Loucy (cell line): ENCODE results near the gene CTSH.
"Not testable (repeated sequence)": the region's sequence is repeated elsewhere in the genome, so short reads cannot be mapped to it uniquely, and the experiment has no call there.

Experiments
- H2AFZ ChIP-seq: fragments of 200-600 bp; sonication (generic); 2 replicates; pipeline ENCODE4 v1.6.0; 2016; ENCODE audit warnings: antibody characterized with exemption, mild to moderate bottlenecking, low read length, moderate library complexity
- H3F3A ChIP-seq: fragments of 200-600 bp; 2 replicates; pipeline ENCODE4 v1.6.0; 2016; ENCODE audit warnings: antibody characterized with exemption, low read depth, mild to moderate bottlenecking
- H3K27me3 ChIP-seq: fragments of 200-600 bp; sonication (generic); 2 replicates; pipeline ENCODE4 v1.6.1; 2014; ENCODE audit warnings: low read length, mild to moderate bottlenecking; ENCODE audit not compliant: insufficient read depth, poor library complexity, severe bottlenecking
- H3K36me3 ChIP-seq: fragments of 200-600 bp; sonication (generic); 2 replicates; pipeline ENCODE4 v1.6.1; 2016; ENCODE audit warnings: low read length; ENCODE audit not compliant: insufficient read depth
- H3K4me1 ChIP-seq: fragments of 200-600 bp; sonication (generic); 2 replicates; pipeline ENCODE4 v1.5.1; 2014; ENCODE audit warnings: low read length, mild to moderate bottlenecking; ENCODE audit not compliant: insufficient read depth, poor library complexity, severe bottlenecking
- H3K4me2 ChIP-seq: fragments of 200-600 bp; sonication (generic); 2 replicates; pipeline ENCODE4 v1.6.0; 2014; ENCODE audit warnings: antibody characterized with exemption, low read length, low read depth, mild to moderate bottlenecking; ENCODE audit not compliant: poor library complexity, severe bottlenecking
- H3K4me3 ChIP-seq: fragments of 200-600 bp; sonication (generic); 2 replicates; pipeline ENCODE4 v1.5.1; 2014; ENCODE audit warnings: low read length, mild to moderate bottlenecking, mixed read lengths; ENCODE audit not compliant: poor library complexity, severe bottlenecking
- H3K79me2 ChIP-seq: fragments of 200-600 bp; sonication (generic); 2 replicates; pipeline ENCODE4 v1.6.1; 2014; ENCODE audit warnings: low read length; ENCODE audit not compliant: insufficient read depth
- H3K9ac ChIP-seq: fragments of 200-600 bp; sonication (generic); 2 replicates; pipeline ENCODE4 v1.6.0; 2014; ENCODE audit warnings: mild to moderate bottlenecking, low read depth, low read length, moderate library complexity; ENCODE audit not compliant: poor library complexity, severe bottlenecking
- H3K9me2 ChIP-seq: fragments of 200-600 bp; sonication (generic); replicated peaks from 2 replicates; pipeline ENCODE4 v1.6.1; 2016; ENCODE audit warnings: low read depth, low read length, mixed read lengths
- H3K9me3 ChIP-seq: fragments of 200-600 bp; sonication (generic); 2 replicates; pipeline ENCODE4 v1.6.1; 2014; ENCODE audit warnings: mild to moderate bottlenecking, antibody characterized with exemption, low read length, low read depth; ENCODE audit not compliant: insufficient read depth
- H4K20me1 ChIP-seq: fragments of 200-600 bp; sonication (generic); 2 replicates; pipeline ENCODE4 v1.6.0; 2014; ENCODE audit warnings: antibody characterized with exemption, low read length, mild to moderate bottlenecking; ENCODE audit not compliant: insufficient read depth, poor library complexity, severe bottlenecking
- CTCF ChIP-seq: fragments of 200-600 bp; sonication (generic); conservative IDR thresholded peaks from 2 replicates; pipeline ENCODE4 v1.5.1; 2014; ENCODE audit warnings: mild to moderate bottlenecking, antibody characterized with exemption, low read length
- EZH2phosphoT487 ChIP-seq: fragments of 200-600 bp; IDR thresholded peaks from 2 replicates; pipeline ENCODE4 v1.6.1; 2018; ENCODE audit warnings: antibody characterized with exemption, mild to moderate bottlenecking, moderate library complexity, borderline replicate concordance

CTSH gene

DNA sequence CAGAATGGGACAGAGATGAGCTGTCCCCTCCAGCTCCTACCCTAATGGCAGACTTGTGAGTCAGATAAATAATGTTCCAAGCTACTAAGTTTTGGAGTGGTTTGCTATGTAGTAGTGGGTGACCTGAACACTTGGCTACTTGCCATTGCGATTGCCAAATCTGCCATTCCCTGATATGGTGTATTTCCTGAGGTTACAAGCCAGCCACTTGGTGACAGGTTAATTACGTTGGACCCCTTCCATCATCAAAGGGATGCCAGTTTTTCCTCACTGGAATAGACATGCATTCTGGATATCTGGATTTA, 38.6 kb downstream of the CTSH start:
- H3K4me1 ChIP-seq: no peaks in the 10 kb centered on the region
- no peaks in the 10 kb centered on the region for H3K9me2 ChIP-seq
- H3K4me3 ChIP-seq: no peak overlapping the region
- no peaks in the 10 kb centered on the region for H3K79me2 ChIP-seq
- no peak overlapping the region for H3K9ac ChIP-seq
- H3K4me2 ChIP-seq: no peak overlapping the region
- TF ChIP-seq CTCF (no peak), EZH2phosphoT487 (no peak)
- H3F3A ChIP-seq: no peaks in the 10 kb centered on the region
- peaks cover 80% of the 10 kb centered on the region; the same call in 1 of the 2 replicates for H3K36me3 ChIP-seq
- H3K27me3 ChIP-seq: no peaks in the 10 kb centered on the region
- H4K20me1 ChIP-seq: peaks cover 19% of the 10 kb centered on the region
- no peak overlapping the region for H2AFZ ChIP-seq
- no peaks in the 10 kb centered on the region for H3K9me3 ChIP-seq

GRCh38 chr15:78904599-78905358, 40.1 kb downstream of the CTSH start:
- Histone ChIP-seq H3K36me3 (peaks cover 88% of the 10 kb centered on the region; the same call in 1 of the 2 replicates), H3K4me3 (no peak overlapping the region), H3K27me3 (no peaks in the 10 kb centered on the region), H3K9ac (no peak overlapping the region), H2AFZ (no peak overlapping the region), H3K79me2 (peaks cover 1% of the 10 kb centered on the region; the same call in 1 of the 2 replicates), H4K20me1 (peaks cover 19% of the 10 kb centered on the region), H3F3A (no peaks in the 10 kb centered on the region), H3K9me3 (no peaks in the 10 kb centered on the region), H3K4me1 (no peaks in the 10 kb centered on the region), H3K4me2 (no peak overlapping the region), H3K9me2 (no peaks in the 10 kb centered on the region)
- no peak for TF ChIP-seq EZH2phosphoT487
- TF ChIP-seq CTCF: no peak

DNA sequence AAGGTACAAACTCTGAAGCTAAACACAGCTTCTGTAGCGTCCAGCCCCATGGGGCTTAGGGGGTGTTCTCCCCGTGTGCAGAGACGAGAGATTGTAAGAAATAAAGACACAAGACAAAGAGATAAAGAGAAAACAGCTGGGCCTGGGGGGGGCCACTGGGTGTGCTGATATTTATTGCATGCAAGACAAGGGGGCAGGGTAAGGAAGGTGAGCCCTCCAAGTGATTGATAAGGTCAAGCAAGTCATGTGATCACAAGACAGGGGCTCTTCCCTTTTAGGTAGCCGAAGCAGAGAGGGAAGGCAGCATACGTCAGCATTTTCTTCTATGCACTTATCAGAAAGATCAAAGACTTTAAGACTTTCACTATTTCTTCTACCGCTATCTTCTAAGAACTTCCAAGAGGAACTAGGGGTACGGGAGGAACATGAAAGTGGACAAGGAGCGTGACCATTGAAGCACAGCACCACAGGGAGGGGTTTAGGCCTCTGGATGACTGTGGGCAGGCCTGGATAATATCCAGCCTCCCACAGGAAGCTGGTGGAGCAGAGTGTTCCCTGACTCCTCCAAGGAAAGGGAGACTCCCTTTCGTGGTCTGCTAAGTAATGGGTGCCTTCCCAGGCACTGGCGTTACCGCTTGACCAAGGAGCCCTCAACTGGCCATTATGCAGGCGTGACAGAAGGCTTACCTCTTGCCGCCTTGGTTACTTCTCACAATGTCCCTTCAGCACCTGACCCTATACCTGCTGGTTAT, 42.4 kb downstream of the CTSH start:
- not testable (repeated sequence) for H3K27me3 ChIP-seq, H3K9me2 ChIP-seq, H3K9me3 ChIP-seq, H3K4me1 ChIP-seq, H3F3A ChIP-seq, H2AFZ ChIP-seq, H3K4me2 ChIP-seq, H3K4me3 ChIP-seq, H3K9ac ChIP-seq
- Histone ChIP-seq H4K20me1 (peaks cover 36% of the 10 kb centered on the region), H3K79me2 (peaks cover 20% of the 10 kb centered on the region; the same call in 1 of the 2 replicates), H3K36me3 (peaks cover 98% of the 10 kb centered on the region)

DNA sequence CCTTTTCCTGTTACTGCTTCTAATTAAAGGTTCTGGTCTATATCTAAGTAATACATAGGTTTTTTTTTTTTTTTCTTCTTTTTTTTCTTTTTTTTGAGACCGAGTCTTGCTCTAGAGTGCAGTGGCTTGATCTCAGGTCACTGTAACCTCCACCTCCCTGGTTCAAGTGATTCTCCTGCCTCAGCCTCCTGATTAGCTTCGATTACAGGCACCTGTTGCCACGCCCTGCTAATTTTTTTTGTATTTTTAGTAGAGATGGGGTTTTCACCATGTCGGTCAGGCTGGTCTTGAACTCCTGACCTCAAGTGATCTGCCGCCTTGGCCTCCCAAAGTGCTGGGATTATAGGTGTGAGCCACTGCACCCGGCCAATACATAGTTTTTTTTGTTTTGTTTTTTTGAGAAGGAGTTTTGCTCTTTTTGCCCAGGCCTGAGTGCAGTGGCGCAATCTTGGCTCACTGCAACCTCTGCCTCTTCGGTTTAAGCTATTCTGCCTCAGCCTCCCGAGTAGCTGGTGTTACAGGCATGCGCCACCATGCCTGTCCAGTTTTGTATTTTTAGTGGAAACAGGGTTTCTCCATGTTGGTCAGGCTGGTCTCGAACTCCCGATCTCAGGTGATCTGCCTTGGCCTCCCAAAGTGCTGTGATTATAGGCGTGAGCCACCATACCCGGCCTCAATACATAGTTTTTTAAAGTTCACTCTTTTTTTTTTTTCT, 43.9 kb downstream of the CTSH start:
- Histone ChIP-seq H3K79me2 (peaks cover 20% of the 10 kb centered on the region; the same call in 1 of the 2 replicates), H4K20me1 (peaks cover 39% of the 10 kb centered on the region), H3K36me3 (peaks cover 95% of the 10 kb centered on the region)
- H3K9ac ChIP-seq, H3K9me2 ChIP-seq, H3K27me3 ChIP-seq, H3F3A ChIP-seq, H3K4me2 ChIP-seq, H3K9me3 ChIP-seq, H3K4me1 ChIP-seq, H3K4me3 ChIP-seq, H2AFZ ChIP-seq: not testable (repeated sequence)
